H1 (cell line): ENCODE results near the gene ITGAV. TPM values are rescaled to one million over a fixed set of nuclear protein-coding genes. Genes with fewer than 3 reads are reported as not detected.

Experiments
- CTCF ChIA-PET: fragments of 300-600 bp; sonication (Branson Sonifier 250); formaldehyde crosslinking; loops from one replicate; lab custom pipeline; 2021; ENCODE audit not compliant: partially characterized antibody; lab: Charles Lee
- POLR2A ChIA-PET: fragments of 300-600 bp; sonication (Branson Sonifier 250); formaldehyde crosslinking; loops from one replicate; lab custom pipeline; 2021; ENCODE audit warnings: inconsistent platforms; ENCODE audit not compliant: partially characterized antibody; lab: Charles Lee
- DNase-seq, 2 experiments: peaks; one replicate each; pipeline versions ENCODE4 v3.0.0 to v3.0.0-alpha.2; 2010 to 2022; ENCODE audit warnings: low spot score in 2 of 2, low read depth in 1 of 2, mixed read lengths in 1 of 2
- FAIRE-seq: peaks from 2 replicates; lab custom pipeline; 2011; peaks lifted over from hg19 to GRCh38; lab: Jason Lieb, UNC
- H2AFZ ChIP-seq: 2 replicates; pipeline ENCODE4 v1.8.1; 2012; ENCODE audit warnings: low read length, inconsistent platforms
- H2AK5ac ChIP-seq: 2 replicates; pipeline ENCODE4 v1.6.1; 2013; ENCODE audit warnings: low read depth, low read length
- H2BK120ac ChIP-seq: replicated peaks from 2 replicates; pipeline ENCODE3; 2013; ENCODE audit warnings: low read depth, low read length, inconsistent platforms
- H2BK12ac ChIP-seq: 2 replicates; pipeline ENCODE4 v1.6.1; 2013; ENCODE audit warnings: low read depth, low read length
- H2BK15ac ChIP-seq: 2 replicates; pipeline ENCODE4 v1.6.1; 2013; ENCODE audit warnings: low read length
- H2BK20ac ChIP-seq: 2 replicates; pipeline ENCODE4 v1.6.1; 2013; ENCODE audit warnings: low read length
- H2BK5ac ChIP-seq: 2 replicates; pipeline ENCODE4 v1.6.1; 2013; ENCODE audit warnings: low read depth, low read length
- H3K14ac ChIP-seq: 2 replicates; pipeline ENCODE4 v1.6.1; 2013; ENCODE audit warnings: inconsistent platforms; ENCODE audit not compliant: insufficient read length
- H3K18ac ChIP-seq: 2 replicates; pipeline ENCODE4 v1.6.1; 2013; ENCODE audit warnings: low read length; ENCODE audit errors: extremely low read depth
- H3K23ac ChIP-seq: 2 replicates; pipeline ENCODE4 v1.6.1; 2013; ENCODE audit warnings: inconsistent platforms; ENCODE audit not compliant: insufficient read length
- H3K23me2 ChIP-seq: 2 replicates; pipeline ENCODE4 v1.6.1; 2013; ENCODE audit warnings: low read depth, low read length
- H3K27ac ChIP-seq: 2 replicates; pipeline ENCODE4 v1.6.1; 2011; ENCODE audit warnings: low read depth, low read length, inconsistent platforms
- H3K27me3 ChIP-seq, 4 experiments: replicated peaks in 1 of 4; 1 replicate in 1 of 4; 2 replicates in 3 of 4; pipeline versions ENCODE4 v1.6.1 to v1.8.1; 2011 to 2013; ENCODE audit warnings: low read length in 3 of 4, mild to moderate bottlenecking in 3 of 4, inconsistent platforms in 2 of 4, mixed read lengths in 2 of 4, moderate library complexity in 1 of 4; ENCODE audit not compliant: control insufficient read depth in 3 of 4, insufficient read depth in 3 of 4; ENCODE audit errors: extremely low read depth in 1 of 4
- H3K36me3 ChIP-seq, 4 experiments: 2 replicates each; pipeline versions ENCODE4 v1.6.1 to v1.8.1; 2011 to 2013; ENCODE audit warnings: mild to moderate bottlenecking in 4 of 4, low read length in 3 of 4, moderate library complexity in 2 of 4, control low read depth in 1 of 4, inconsistent platforms in 1 of 4; ENCODE audit not compliant: insufficient read depth in 4 of 4, control insufficient read depth in 2 of 4
- H3K4ac ChIP-seq: replicated peaks from 2 replicates; pipeline ENCODE3; 2013; ENCODE audit warnings: low read length, low read depth, mixed read lengths, inconsistent platforms; ENCODE audit not compliant: insufficient read length
- H3K4me1 ChIP-seq, 4 experiments: replicated peaks in 1 of 4; 1 replicate in 1 of 4; 2 replicates in 3 of 4; pipeline versions ENCODE4 v1.6.1 to v1.8.1; 2011 to 2013; ENCODE audit warnings: low read length in 3 of 4, inconsistent platforms in 2 of 4, mixed read lengths in 1 of 4; ENCODE audit not compliant: insufficient read depth in 4 of 4, control insufficient read depth in 3 of 4
- H3K4me2 ChIP-seq, 2 experiments: 2 replicates each; pipeline versions ENCODE4 v1.6.1 to v1.8.1; 2011 to 2013; ENCODE audit warnings: low read depth in 2 of 2, low read length in 2 of 2, control low read depth in 1 of 2, inconsistent platforms in 1 of 2, mild to moderate bottlenecking in 1 of 2; ENCODE audit not compliant: insufficient read depth in 1 of 2
- H3K4me3 ChIP-seq, 4 experiments: fragments of 200-600, 300-600 bp in 1 of 4; sonication (generic), shearing (Covaris generic), sonication (Bioruptor Twin) in 1 of 4; 2 replicates each; pipeline versions ENCODE4 v1.5.1 to v1.8.1; 2011 to 2016; ENCODE audit warnings: low read length in 4 of 4, low read depth in 3 of 4, control low read depth in 2 of 4, inconsistent platforms in 2 of 4, mild to moderate bottlenecking in 2 of 4, mixed read lengths in 1 of 4, moderate library complexity in 1 of 4; ENCODE audit not compliant: insufficient read depth in 2 of 4; ENCODE audit errors: extremely low read depth in 1 of 4
- H3K56ac ChIP-seq: replicated peaks from 2 replicates; pipeline ENCODE3; 2013; ENCODE audit warnings: low read depth, mild to moderate bottlenecking, mixed read lengths, low read length, inconsistent platforms; ENCODE audit not compliant: insufficient read length
- H3K79me1 ChIP-seq: 2 replicates; pipeline ENCODE4 v1.6.1; 2013; ENCODE audit warnings: low read depth, low read length, control low read depth
- H3K79me2 ChIP-seq, 2 experiments: 2 replicates each; pipeline versions ENCODE4 v1.6.1 to v1.8.1; 2012 to 2013; ENCODE audit warnings: low read length in 2 of 2, mild to moderate bottlenecking in 2 of 2, inconsistent platforms in 1 of 2; ENCODE audit not compliant: insufficient read depth in 2 of 2, control insufficient read depth in 1 of 2
- H3K9ac ChIP-seq, 4 experiments: replicated peaks in 1 of 4; 1 replicate in 1 of 4; 2 replicates in 3 of 4; pipeline versions ENCODE4 v1.6.1 to v1.8.1; 2011 to 2013; ENCODE audit warnings: low read depth in 3 of 4, low read length in 3 of 4, control low read depth in 2 of 4, mild to moderate bottlenecking in 2 of 4, moderate library complexity in 2 of 4, inconsistent platforms in 1 of 4; ENCODE audit errors: extremely low read depth in 1 of 4
- H3K9me3 ChIP-seq, 2 experiments: 2 replicates each; pipeline versions ENCODE4 v1.6.1 to v1.8.1; 2012 to 2013; ENCODE audit warnings: mild to moderate bottlenecking in 2 of 2, moderate library complexity in 2 of 2, control low read depth in 1 of 2, inconsistent platforms in 1 of 2, low read depth in 1 of 2, low read length in 1 of 2, mixed read lengths in 1 of 2; ENCODE audit not compliant: insufficient read depth in 2 of 2
- H4K20me1 ChIP-seq, 2 experiments: replicated peaks in 1 of 2; 2 replicates each; pipeline versions ENCODE3 to v1.8.1; 2011 to 2013; ENCODE audit warnings: inconsistent platforms in 2 of 2, low read length in 2 of 2, mild to moderate bottlenecking in 1 of 2; ENCODE audit not compliant: insufficient read depth in 2 of 2, control insufficient read depth in 1 of 2
- H4K5ac ChIP-seq: 2 replicates; pipeline ENCODE4 v1.6.1; 2013; ENCODE audit warnings: low read length, low read depth, mixed read lengths, inconsistent platforms; ENCODE audit not compliant: insufficient read length
- H4K8ac ChIP-seq: 2 replicates; pipeline ENCODE4 v1.8.0; 2013; ENCODE audit warnings: mild to moderate bottlenecking, moderate library complexity, low read length, inconsistent platforms; ENCODE audit not compliant: insufficient read depth; ENCODE audit errors: extremely low read depth
- H4K91ac ChIP-seq: replicated peaks from 2 replicates; pipeline ENCODE3; 2013; ENCODE audit warnings: low read length, mixed read lengths, inconsistent platforms; ENCODE audit not compliant: insufficient read length
- BCL11A ChIP-seq, 2 experiments: IDR thresholded peaks; one replicate each; pipeline ENCODE4 v1.6.1; 2011; ENCODE audit warnings: low read depth in 2 of 2, low read length in 2 of 2, mild to moderate bottlenecking in 2 of 2
- BRCA1 ChIP-seq: IDR thresholded peaks from 2 replicates; pipeline ENCODE4 v1.6.1; 2012; ENCODE audit warnings: low read depth, low read length, improper control_type of control experiment
- CBX8 ChIP-seq: fragments of 300-800, 300-1000 bp; sonication (generic); IDR thresholded peaks from 2 replicates; pipeline ENCODE4 v1.7.1; 2016; ENCODE audit warnings: low read depth, low read length, borderline replicate concordance
- RBBP5 ChIP-seq: IDR thresholded peaks from 2 replicates; pipeline ENCODE4 v1.7.1; 2012; ENCODE audit warnings: low read depth, mild to moderate bottlenecking, inconsistent platforms, low read length, moderate library complexity, borderline replicate concordance
- RFX5 ChIP-seq: IDR thresholded peaks from 2 replicates; pipeline ENCODE4 v1.6.1; 2011; ENCODE audit warnings: low read depth, low read length, improper control_type of control experiment, borderline replicate concordance
- ZNF274 ChIP-seq: IDR thresholded peaks from 2 replicates; pipeline ENCODE4 v1.7.0; 2012; ENCODE audit warnings: low read length, borderline replicate concordance; ENCODE audit errors: extremely low read depth
- WGBS, 2 experiments: shearing (Covaris generic) in 1 of 2; methylation state at CpG; one replicate each; pipeline versions ENCODE4 v1.1.6 to v1.1.7; 2013 to 2015; ENCODE audit warnings: low lambda C conversion rate in 2 of 2, mixed read lengths in 2 of 2, inconsistent platforms in 1 of 2, low coverage in 1 of 2, missing lambda C conversion rate in 1 of 2; ENCODE audit not compliant: insufficient replicate concordance in 2 of 2, insufficient coverage in 1 of 2, insufficient read length in 1 of 2; ENCODE audit errors: extremely low coverage in 1 of 2, missing lambda C conversion rate in 1 of 2; 5-methylcytosine and 5-hydroxymethylcytosine counted together
- polyA plus RNA-seq, 7 experiments: library from polyadenylated mRNA; depleted of rRNA in 3 of 7; stranded (reverse) in 5 of 7; unstranded in 2 of 7; fragments of >200 nt in 5 of 7; fragments of 200-250 nt in 2 of 7; gene quantifications; 1 replicate in 5 of 7; 2 replicates in 1 of 7; 4 replicates in 1 of 7; pipeline versions ENCODE4 v1.2.1 to v1.2.3, GENCODE V29; 2011 to 2013; ENCODE audit warnings: missing spikeins in 2 of 7, mixed read lengths in 2 of 7
- total RNA-seq: library from RNA; stranded (reverse); fragmentation: NEBNext Ultra II Directional; extraction: Animal tissue kit (Norgen Biotek cat#: 25700); gene quantifications from 2 replicates; pipeline ENCODE4 v1.2.1, GENCODE V29; 2021

The ITGAV gene
- total and polyA plus RNA-seq, 2 of the 8 experiments (the other 6 are each of a cell fraction or from before 2014, with no cell fraction given), result 11.7 to 42.4 TPM

DNA sequence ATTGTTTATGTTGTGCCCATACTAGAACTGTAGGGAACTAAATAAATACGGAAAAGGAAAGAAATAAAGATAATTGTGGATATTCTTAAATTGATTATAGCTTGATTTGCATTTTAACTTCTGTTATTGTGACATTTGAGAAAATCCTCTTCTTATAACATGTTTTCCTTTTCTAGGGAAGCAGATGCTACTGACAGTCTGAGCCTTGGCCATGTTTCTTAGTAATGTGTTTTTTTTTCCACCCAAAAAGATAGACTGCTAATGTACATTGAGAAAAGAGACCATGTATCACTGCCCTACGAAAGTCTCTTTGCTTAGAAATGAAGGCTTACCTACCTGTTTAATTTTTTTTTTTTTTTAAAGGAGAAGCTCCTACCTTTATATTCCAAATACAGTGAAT is 22.2 kb downstream of the ITGAV start:
- FAIRE-seq (no peak), DNase-seq (no peak)
- Histone ChIP-seq H3K14ac (no peak overlapping the region), H3K56ac (no peak overlapping the region), H4K5ac (no peak overlapping the region), H3K79me1 (0 out of 2 replicates have a peak, but pooled peaks cover 2% of the 10 kb centered on the region), H3K23ac (no peak overlapping the region), H2BK5ac (no peak overlapping the region), H2BK12ac (no peak overlapping the region), H3K79me2 (peaks cover 0 to 8% of the 10 kb centered on the region in 2 experiments; a peak in 1 of 4 replicates), H3K9ac (no peak overlapping the region), H3K4me3 (no peak overlapping the region), H3K27me3 (no peaks in the 10 kb centered on the region), H3K23me2 (no peaks in the 10 kb centered on the region), H3K9me3 (no peaks in the 10 kb centered on the region), H3K36me3 (no peaks in the 10 kb centered on the region), H4K20me1 (no peaks in the 10 kb centered on the region), H3K27ac (no peak overlapping the region), H2BK15ac (no peak overlapping the region), H3K4ac (no peak overlapping the region), H4K91ac (no peak overlapping the region), H2AK5ac (no peak overlapping the region), H3K4me1 (no peaks in the 10 kb centered on the region), H3K18ac (no peak overlapping the region), H2AFZ (no peak overlapping the region), H4K8ac (no peak overlapping the region), H2BK120ac (no peak overlapping the region), H2BK20ac (no peak overlapping the region), H3K4me2 (no peak overlapping the region)
- POLR2A ChIA-PET, result no interaction called here
- WGBS, 2 experiments, result 89% methylated on average over 2 of the region's 2 CpGs; no CpG with 5 or more reads in 1 of the 2 experiments
- CTCF ChIA-PET, result interaction anchor here (0.7 to 1.5 kb wide), 4 partner anchors 23 to 131 kb away, joined by 3 to 4 read pairs (median 3); no protein-coding TSS in a partner anchor
- no peak for TF ChIP-seq ZNF274
- TF ChIP-seq BRCA1, result no peak
- TF ChIP-seq CBX8, result no peak
- no peak for TF ChIP-seq RBBP5
- TF ChIP-seq BCL11A (IDR thresholded peaks at IDR 0.05; ENCODE audit: low read depth in 2 of 2, low read length in 2 of 2), result no peak
- TF ChIP-seq RFX5, result no peak
